Hematopoietic multipotent progenitor cell treated with erythropoietin and hydrocortisone succinate and interleukin-3 and kit ligand, for 6 days (in vitro differentiated cells): ENCODE data around the gene ZNF280B.

Source experiments
- DNase-seq: peaks from one replicate; pipeline ENCODE4 v3.0.0-alpha.2; 2015

ZNF280B gene

GRCh38 chr22:22508274-22509176, at the start of gene ZNF280B:
Gene ZNF280B (minus strand): TSS chr22:22508742. CDS start chr22:22489398, 19,344 bp downstream.
- DNase-seq: peak; percentile 92

- DNase-seq: no peak
Observed at GRCh38 chr22:22556995-22557925, 48.7 kb upstream of the ZNF280B start.

GRCh38 chr22:22556578-22556977, 48.0 kb upstream of the ZNF280B start:
- DNase-seq: no peak

- no peak for DNase-seq
Observed at GRCh38 chr22:22555596-22555995, 47.1 kb upstream of the ZNF280B start.

GRCh38 chr22:22554587-22555284, 46.2 kb upstream of the ZNF280B start:
- no peak for DNase-seq

GRCh38 chr22:22553735-22554586, 45.4 kb upstream of the ZNF280B start:
- no peak for DNase-seq

- no peak for DNase-seq
Observed at GRCh38 chr22:22553141-22553540, 44.6 kb upstream of the ZNF280B start.

- DNase-seq: peak; percentile 36
Observed at GRCh38 chr22:22552630-22553029, 44.1 kb upstream of the ZNF280B start.

- no peak for DNase-seq
Observed at GRCh38 chr22:22550789-22551434, 42.4 kb upstream of the ZNF280B start.

GRCh38 chr22:22548910-22549309, 40.4 kb upstream of the ZNF280B start:
- no peak for DNase-seq

GRCh38 chr22:22548317-22548716, 39.8 kb upstream of the ZNF280B start:
- no peak for DNase-seq

GRCh38 chr22:22547692-22548300, 39.3 kb upstream of the ZNF280B start:
- DNase-seq: peak; percentile 39

- DNase-seq: no peak
Observed at GRCh38 chr22:22547226-22547625, 38.7 kb upstream of the ZNF280B start.

- peak; percentile 71 for DNase-seq
Observed at GRCh38 chr22:22546490-22546889, 37.9 kb upstream of the ZNF280B start.

GRCh38 chr22:22545084-22545483, 36.5 kb upstream of the ZNF280B start:
- DNase-seq: no peak

GRCh38 chr22:22538226-22538989, 29.9 kb upstream of the ZNF280B start:
- no peak for DNase-seq

- DNase-seq: no peak
Observed at GRCh38 chr22:22536916-22537315, 28.4 kb upstream of the ZNF280B start.

- no peak for DNase-seq
Observed at GRCh38 chr22:22536515-22536914, 28.0 kb upstream of the ZNF280B start.

- DNase-seq: no peak
Observed at GRCh38 chr22:22535662-22536061, 27.1 kb upstream of the ZNF280B start.
